Esophagus squamous epithelium (tissue), 4 donors: ENCODE results near the gene COL6A3.

ENCODE experiments used
- POLR2A ChIP-seq, 4 donors: fragments of 450-650 bp; IDR thresholded peaks; one replicate each; pipeline ENCODE4 v1.6.1; 2017; ENCODE audit warnings: antibody characterized with exemption in 4 of 4, mild to moderate bottlenecking in 4 of 4, moderate library complexity in 3 of 4
- TF ChIP-seq, protein P1 (sequence below), 6 experiments: fragments of 450-650 bp in 4 of 6; fragments of 200-600 bp in 2 of 6; sonication (generic) in 2 of 6; IDR thresholded peaks; one replicate each; pipeline ENCODE4 v1.5.1; 2016 to 2019; ENCODE audit warnings: antibody characterized with exemption in 6 of 6, mild to moderate bottlenecking in 4 of 6, moderate library complexity in 4 of 6

DNA sequence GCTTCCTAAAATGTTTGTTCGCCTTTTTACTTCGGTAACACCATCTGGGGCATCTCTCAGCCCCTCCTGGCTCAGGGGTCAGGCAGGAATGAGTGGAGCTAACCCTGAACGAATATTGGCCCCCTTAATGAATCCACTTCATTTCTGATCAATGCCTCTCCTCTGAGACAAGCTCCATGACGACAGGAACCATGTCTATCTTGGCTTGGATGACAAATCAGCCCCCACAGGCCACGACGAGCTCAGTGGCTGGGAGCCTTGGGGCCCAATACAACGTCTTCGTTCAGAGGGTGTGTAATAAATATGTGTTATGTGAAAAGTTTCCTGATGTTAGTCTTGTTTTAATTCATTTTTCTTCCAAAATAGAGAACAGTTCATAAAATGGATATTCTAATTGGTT lies 133.0 kb downstream of the COL6A3 start:
- TF ChIP-seq, protein P1, sequence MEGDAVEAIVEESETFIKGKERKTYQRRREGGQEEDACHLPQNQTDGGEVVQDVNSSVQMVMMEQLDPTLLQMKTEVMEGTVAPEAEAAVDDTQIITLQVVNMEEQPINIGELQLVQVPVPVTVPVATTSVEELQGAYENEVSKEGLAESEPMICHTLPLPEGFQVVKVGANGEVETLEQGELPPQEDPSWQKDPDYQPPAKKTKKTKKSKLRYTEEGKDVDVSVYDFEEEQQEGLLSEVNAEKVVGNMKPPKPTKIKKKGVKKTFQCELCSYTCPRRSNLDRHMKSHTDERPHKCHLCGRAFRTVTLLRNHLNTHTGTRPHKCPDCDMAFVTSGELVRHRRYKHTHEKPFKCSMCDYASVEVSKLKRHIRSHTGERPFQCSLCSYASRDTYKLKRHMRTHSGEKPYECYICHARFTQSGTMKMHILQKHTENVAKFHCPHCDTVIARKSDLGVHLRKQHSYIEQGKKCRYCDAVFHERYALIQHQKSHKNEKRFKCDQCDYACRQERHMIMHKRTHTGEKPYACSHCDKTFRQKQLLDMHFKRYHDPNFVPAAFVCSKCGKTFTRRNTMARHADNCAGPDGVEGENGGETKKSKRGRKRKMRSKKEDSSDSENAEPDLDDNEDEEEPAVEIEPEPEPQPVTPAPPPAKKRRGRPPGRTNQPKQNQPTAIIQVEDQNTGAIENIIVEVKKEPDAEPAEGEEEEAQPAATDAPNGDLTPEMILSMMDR (IDR thresholded peaks at IDR 0.05): no peak
- TF ChIP-seq POLR2A (IDR thresholded peaks at IDR 0.05): no peak
